Choroid plexus epithelial cell (primary cell): ENCODE results near the gene IFNL2.
"Not testable (repeated sequence)": the region's sequence is repeated elsewhere in the genome, so short reads cannot be mapped to it uniquely, and the experiment has no call there.

Experiments used
- DNase-seq: peaks from one replicate; pipeline ENCODE4 v3.0.0-alpha.2; 2010; ENCODE audit warnings: low read depth
- H3K4me3 ChIP-seq: 2 replicates; pipeline ENCODE4 v1.5.1; 2011; ENCODE audit warnings: low read depth, mild to moderate bottlenecking, control low read depth, low read length, moderate library complexity
- TF ChIP-seq, protein P1 (sequence below): conservative IDR thresholded peaks from 2 replicates; pipeline ENCODE4 v1.5.1; 2011; ENCODE audit warnings: low read depth, mild to moderate bottlenecking, control low read depth, inconsistent platforms, low read length, moderate library complexity

Gene IFNL2

DNA sequence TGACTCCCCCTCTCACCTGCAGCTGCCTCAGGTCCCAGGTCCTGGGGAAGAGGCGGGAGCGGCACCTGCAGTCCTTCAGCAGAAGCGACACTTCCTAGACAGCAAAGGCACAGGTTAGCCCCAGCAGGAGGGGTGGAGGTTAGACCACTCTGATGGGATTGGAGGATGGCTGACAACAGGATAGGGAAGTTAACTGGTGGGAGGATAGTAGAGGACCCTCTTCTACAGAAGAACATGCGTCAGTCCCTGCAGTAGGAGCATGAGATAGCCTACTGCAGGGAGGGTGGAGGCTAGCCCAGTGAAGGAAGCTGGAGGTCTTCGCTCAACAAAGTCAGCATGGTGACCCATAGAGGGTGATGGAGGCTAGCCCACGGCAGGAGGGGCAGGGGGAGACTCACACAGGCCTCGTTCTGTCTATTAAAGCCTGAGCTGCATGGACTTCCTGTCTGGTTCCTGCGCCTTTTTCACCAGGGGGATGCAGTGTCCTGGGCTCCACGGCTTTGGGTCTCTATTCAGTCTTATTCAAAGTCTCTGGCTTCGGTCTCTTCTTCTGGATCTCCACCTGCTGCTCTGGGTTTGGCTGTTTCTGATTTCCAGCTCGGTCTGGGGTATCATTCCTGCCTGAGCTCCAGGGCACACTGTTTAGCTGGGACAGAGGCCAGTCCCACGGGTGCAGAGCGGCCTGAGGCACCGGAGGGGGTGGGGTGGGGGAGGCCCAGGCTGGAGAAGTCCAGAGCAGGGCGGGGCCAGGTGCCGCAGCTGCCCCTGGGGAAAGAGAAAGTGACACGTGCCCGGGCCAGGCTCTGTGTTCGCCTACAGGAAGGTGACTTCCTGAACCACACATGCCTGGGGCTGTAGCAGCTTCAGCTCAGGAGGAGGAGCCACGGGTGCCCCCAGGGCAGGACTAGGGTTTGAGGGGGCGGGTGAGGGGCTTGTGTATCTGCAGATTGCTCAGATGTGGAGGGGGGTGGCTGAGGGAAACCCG, 30.7 kb upstream of the IFNL2 start:
- no peak for DNase-seq
- H3K4me3 ChIP-seq: no peak overlapping the region
- TF ChIP-seq, protein P1, sequence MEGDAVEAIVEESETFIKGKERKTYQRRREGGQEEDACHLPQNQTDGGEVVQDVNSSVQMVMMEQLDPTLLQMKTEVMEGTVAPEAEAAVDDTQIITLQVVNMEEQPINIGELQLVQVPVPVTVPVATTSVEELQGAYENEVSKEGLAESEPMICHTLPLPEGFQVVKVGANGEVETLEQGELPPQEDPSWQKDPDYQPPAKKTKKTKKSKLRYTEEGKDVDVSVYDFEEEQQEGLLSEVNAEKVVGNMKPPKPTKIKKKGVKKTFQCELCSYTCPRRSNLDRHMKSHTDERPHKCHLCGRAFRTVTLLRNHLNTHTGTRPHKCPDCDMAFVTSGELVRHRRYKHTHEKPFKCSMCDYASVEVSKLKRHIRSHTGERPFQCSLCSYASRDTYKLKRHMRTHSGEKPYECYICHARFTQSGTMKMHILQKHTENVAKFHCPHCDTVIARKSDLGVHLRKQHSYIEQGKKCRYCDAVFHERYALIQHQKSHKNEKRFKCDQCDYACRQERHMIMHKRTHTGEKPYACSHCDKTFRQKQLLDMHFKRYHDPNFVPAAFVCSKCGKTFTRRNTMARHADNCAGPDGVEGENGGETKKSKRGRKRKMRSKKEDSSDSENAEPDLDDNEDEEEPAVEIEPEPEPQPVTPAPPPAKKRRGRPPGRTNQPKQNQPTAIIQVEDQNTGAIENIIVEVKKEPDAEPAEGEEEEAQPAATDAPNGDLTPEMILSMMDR: no peak

DNA sequence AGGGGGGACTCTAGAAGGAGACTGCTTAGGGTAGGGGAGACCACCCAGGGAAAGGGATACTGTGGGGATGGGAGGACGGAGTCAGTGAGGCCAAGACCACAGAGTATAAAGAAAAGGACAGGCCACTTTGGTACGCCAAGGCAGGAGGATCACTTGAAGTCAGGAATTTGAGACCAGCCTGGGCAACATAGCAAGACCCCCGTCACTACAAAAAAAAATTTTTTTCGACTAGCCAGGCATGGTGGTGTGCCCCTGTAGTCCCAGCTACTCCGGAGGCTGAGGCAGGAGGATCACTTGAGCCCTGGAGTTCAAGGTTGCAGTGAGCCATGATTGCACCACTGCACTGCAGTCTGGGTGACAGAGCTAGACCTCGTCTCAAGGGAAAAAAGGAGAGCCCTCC, 30.0 kb upstream of the IFNL2 start:
- TF ChIP-seq, protein P1: no peak
- DNase-seq: no peak
- H3K4me3 ChIP-seq: no peak overlapping the region

DNA sequence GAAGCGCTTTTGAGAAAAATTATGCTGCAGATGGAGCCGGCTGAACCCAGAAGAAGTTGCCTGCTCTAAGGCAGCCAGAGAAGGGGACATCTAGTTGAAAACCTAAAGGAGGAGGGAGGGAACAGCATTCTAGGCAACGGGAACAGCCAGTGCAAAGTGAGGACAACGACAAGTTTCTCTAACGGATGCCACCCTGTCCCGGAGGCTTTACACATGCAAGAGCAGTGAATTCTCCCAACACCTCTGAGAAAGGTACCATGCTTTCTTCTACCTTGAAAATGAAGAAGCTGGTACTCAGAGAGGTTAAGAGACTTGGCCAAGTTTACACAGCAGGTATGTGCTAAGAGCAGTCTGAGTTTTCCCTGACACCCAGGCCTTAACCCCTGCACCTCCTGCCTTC, 29.3 kb upstream of the IFNL2 start:
- no peak overlapping the region for H3K4me3 ChIP-seq
- DNase-seq: no peak
- TF ChIP-seq, protein P1: no peak

DNA sequence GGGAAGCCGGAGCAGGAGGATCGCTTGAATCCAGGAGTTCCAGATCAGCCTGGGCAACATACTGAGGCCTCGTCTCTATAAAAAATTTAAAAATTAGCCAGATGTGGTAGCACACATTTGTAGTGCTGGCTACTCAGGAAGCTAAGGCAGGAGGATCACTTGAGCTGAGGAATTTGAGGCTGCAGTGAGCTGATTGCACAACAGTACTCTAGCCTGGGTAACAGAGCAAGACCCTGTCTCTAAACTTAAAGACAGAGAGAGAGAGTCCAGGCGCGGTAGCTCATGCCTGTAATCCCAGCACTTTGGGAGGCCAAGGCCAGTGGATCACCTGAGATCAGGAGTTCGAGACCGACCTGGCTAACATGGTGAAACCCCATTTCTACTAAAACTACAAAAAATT, 27.8 kb upstream of the IFNL2 start:
- TF ChIP-seq, protein P1: no peak
- H3K4me3 ChIP-seq: no peak overlapping the region
- no peak for DNase-seq

DNA sequence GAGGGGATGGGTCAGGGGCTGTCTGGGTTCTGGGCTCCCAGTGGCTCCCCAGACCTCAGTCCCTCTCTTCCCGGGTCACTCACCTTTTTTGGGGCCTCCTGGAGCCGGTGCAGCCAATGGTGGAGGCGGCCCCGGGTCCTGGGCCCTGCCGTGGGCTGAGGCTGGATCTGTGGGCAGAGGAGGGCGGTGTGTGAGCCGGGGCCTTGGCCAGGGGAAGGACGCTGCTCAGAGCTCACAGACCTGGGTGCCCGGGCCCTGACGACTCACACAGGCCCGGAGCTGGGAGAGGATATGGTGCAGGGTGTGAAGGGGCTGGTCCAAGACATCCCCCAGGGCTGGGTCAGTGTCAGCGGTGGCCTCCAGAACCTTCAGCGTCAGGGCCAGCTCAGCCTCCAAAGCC, 24.5 kb upstream of the IFNL2 start:
- H3K4me3 ChIP-seq, DNase-seq: not testable (repeated sequence)

DNA sequence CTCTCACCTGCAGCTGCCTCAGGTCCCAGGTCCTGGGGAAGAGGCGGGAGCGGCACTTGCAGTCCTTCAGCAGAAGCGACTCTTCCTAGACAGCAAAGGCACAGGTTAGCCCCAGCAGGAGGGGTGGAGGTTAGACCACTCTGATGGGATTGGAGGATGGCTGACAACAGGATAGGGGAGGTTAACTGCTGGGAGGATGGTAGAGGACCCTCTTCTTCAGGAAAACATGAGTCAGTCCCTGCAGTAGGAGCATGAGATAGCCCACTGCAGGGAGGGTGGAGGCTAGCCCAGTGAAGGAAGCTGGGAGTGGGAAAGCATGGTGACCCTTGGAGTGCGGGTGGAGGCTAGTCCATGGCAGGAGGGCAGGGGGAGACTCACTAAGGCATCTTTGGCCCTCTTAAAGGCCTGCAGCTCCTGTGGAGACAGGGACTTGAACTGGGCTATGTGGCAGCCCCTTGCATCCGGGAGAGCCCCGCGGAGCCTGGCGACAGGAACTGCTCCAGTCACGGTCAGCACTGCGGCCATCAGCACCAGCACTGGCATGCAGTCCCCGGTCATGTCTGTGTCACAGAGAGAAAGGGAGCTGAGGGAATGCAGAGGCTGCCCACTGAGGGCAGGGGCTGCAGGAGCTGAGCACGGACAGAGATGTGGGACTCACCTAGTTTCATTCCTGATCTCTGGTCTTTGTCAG, 23.6 kb upstream of the IFNL2 start, which contains the start of gene IFNL3:
IFNL3 (minus strand) TSS at position 597 of the 691 bp plus-strand sequence; CDS start at position 558, 39 bp downstream.
- not testable (repeated sequence) for DNase-seq, H3K4me3 ChIP-seq

DNA sequence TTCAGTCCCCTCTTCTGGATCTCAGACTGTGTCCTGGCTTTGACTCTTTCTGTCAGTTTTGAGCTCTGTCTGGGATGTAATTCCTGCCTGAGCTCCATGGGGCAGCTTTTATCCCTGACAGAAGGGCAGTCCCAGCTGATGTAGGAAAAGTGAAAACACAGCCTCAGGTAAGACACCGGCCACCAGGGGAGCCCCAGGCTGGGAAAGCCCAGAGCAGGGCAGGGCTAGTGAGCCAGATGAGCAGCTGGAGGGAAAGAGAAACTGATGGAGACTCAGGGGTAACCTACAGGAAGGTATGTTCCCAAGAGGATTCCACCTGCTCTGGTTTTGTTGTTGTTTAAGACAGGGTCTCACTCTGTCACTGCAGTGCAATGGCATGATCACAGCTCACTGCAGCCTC, 23.0 kb upstream of the IFNL2 start:
- not testable (repeated sequence) for DNase-seq, H3K4me3 ChIP-seq

DNA sequence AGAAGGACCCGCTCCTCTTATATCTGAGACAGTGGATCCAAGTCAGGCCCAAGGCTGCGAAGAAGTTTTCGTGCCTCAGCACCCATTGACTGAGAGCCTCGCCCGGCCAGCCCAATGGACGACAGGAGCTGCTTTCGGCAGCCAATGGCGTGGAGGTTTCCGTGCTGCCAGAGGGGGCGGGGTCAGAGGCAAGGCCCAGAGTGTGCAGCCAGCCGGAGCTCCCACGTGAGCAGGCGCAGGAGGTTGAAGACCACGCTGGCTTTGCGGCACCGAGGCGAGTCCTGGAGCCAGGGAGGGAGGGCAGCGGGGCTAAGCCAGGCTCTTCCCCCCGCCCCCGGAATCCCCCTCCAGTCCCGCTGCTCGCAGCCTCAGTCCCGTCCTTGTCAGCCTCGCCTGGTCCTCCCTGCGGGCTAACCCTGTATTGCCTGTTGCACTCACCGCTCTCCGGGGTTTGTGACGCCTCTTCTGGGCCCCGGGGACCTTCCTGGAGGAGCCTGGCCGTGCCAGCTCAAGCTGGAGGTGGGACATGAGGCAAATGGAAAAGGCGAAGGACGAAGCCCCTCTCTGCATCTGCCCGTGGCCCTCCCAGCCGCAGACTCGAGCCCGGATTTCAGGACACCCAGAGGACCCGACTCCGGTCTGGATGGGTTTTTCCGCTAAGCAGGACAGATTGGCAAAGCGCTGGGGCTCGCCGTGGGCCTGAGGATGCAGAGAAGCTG, 21.1 kb upstream of the IFNL2 start:
- TF ChIP-seq, protein P1: no peak
- DNase-seq: peak; percentile 18
- H3K4me3 ChIP-seq: no peak overlapping the region
